ENCODE data around the gene DTD1.

Gene DTD1

DNA sequence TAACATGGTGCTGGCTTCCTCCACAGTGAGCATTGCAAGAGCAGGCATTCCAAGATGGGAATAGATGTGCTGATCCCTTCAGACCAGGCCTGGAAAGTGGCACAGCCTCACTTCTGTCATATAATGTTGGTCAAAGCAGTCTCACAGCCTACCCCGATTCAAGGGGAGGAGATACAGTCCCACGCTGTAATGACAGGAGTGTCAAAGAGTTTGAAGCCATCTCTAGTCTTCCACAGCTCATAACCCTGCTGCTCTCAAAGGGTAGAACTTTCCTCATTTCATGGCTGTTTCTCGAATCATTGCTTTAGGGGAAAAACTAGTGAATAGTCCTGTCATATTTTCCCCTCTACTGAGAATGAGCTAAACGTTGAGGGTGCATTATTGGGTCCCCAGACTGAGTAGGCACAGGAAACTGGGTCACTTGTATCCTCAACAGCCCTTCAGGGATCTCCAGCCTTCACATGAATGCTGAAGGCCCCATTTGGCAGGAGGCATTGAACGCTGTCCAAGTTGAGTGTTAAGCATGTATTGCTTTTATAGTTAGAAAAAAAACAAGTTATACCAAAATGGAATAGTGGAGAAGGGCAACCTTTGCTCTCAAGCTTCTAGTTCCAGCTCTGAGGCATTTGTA is 27.3 kb downstream of the DTD1 start:
- DNase-seq: no peak

DNA sequence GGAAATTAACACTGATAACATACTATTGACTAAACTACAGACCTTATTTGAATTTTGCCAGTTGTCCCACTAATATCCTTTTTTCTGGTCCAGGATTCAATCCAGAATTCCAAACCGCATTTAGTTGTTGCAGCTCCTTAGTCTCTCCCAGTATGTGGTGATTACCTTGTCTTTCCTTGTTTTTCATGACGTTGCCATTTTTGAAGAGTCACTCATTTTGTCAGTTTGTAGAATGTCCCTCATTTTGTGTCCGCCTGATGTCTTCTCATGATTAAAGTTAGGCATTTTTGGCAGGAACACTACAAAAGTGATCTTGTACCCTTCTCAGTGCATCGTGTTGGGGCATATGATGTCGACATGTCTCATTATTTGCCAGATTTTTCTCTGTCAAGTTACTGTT is 33.1 kb downstream of the DTD1 start:
- no peak for DNase-seq

DNA sequence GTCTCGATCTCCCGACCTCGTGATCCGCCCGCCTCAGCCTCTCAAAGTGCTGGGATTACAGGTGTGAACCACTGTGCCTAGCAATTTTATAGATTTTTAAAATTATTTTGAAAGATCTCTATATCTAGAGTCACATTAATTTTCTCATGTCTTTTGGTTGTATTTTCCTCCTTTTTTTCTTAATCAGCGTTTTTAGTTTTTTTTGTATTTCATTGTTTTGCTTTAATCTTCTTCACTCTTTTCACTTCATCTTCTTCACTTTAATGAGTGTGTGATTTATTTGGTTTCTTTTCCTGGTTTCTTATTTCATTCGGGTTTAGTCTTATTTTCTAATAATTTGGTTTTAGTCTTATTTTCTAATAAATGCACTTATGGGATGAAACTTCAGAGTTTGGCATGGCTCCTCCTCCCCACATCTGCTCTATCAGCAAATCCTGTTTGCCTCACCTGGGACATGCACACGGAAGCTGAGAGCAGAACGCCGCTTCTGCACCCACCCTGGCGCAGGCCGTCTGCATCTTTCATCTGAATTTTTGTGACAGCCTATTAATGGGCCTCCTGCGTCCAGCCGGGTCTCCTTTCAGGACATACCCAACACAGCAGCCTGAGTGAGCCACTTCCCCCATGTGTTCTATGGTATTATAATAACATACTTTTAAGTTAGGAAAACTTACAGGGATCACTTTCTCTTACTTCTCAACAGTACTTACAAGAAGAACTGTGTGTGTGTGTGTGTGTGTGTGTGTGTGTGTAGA is 35.5 kb downstream of the DTD1 start:
- no peak for DNase-seq

DNA sequence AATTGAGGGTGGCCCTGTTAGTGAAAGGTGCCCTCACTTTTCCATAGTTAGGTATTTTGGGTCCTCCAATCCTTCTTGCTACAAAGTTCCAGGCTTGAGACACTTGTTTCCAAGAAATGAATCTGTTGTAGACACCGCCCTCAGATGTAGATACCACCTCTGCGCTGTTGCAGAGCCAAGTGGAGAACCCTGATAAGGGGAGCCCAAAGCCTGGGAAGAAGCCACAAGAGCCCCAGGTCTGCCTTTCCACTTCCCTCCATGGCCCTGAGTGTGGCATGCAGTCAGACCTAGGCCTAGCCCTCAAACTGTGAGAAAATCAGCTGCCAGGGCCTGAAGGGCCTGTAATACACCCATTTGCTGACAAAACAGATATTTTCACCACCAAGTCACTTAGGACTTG is 37.1 kb downstream of the DTD1 start:
- DNase-seq: no peak

DNA sequence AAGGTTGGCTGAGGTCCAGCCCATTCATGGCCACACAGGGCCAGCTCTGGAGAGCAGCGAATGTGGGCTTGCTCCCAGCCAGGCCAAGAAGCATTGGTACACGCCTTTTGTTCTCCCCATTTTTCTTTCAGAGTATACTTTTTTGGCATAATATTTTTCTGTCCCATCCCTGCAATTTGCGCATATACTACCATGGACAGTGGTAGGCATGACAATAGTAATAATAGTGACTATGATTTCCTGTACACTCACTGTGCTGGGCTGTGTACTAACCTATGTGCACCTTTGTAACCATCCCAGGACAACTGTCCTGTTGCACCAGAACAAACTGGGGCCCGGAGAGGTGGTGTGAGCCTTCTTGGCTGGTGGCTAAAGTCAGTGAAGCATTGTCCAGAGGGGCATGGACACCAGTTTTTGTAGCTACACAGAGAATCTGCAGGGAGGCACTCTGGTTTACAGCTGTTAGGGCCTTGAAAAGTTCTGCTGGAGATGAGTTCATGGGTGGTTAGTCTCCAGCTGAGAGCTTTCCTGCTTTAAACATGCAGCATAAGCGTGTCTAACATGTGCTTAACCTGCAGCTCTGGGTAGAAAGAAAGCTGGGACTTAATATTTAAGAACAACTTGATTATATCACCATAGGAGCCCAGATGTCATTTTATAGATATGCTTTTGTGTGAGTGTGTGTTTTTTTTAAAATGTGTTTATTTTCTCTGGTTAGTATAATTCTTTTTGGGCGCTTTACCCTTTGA is 38.2 kb downstream of the DTD1 start:
- DNase-seq: no peak

DNA sequence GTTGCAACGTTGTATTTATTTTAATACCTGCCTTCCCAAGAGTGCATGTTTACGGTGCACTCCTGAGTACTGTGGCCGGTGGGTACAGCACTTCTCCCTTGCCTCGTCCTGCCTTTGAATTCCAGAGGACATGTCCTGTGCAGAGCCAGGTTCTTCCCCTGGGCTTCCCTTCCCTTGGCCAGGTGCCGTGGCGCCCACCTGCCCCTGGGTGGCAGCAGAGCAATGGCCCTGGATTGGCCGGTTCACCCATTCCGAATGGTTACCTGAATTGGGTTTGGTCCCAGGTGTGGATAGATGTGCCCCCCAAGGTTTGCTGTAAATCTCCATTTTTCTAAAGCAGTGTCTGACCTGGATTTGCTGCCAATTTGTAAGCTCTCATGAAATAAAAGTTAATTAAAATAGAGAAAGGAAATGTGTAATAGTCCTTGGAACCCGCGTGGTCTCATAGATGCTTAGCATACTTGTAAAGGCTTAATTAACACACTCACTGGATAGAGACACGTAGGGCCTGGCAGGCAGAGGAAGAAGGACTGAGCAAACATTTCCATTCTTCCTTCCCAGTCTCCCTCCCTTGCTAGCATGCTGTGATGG is 40.6 kb downstream of the DTD1 start:
- DNase-seq: no peak

DNA sequence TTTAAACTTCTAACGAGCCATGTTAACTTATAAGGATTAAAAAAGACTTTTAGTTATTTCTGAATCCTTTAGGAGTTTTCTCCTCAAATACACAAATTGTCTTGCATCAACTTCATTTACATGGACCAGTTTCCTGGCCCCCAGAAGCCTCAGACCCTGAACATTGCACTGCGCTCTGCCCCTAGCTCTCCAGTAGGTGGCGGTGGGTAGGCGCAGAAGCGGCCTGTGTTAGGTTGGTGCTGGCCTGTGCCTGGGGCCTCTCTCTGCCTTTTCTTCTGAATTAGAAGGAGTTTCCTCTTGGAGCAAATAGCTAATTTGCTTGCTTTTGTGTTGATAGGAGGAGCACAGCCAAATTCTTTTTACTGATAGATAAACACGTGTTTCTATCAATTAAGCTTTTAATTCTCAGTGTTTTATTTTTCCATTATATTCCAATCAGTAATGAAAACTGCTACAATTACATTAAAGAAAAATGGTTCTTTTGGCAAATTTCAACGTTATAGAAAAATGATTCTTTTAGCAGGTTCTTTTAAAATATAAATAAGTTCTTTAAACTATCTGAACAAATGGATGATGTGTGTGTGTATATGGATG is 44.4 kb downstream of the DTD1 start:
- no peak for DNase-seq

DNA sequence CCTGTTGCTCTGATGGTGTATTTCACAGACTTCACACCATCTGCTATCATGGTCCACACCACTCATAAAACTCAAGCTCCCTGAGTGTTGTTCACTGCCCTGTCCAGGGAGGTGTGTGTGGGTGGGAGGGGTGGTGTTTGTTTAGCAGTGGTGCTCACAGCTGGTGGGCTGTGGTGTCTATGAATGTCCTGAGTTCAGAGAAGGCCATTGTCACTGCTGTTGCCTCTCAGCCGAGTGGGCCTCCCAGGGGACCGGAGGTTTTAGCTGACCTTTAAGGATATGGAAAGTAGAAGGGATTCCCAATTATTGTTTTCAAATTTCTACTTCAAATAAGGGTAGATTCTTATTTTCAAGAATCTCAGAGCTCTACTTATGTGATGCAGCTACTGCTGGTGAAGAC is 45.6 kb downstream of the DTD1 start:
- no peak for DNase-seq

DNA sequence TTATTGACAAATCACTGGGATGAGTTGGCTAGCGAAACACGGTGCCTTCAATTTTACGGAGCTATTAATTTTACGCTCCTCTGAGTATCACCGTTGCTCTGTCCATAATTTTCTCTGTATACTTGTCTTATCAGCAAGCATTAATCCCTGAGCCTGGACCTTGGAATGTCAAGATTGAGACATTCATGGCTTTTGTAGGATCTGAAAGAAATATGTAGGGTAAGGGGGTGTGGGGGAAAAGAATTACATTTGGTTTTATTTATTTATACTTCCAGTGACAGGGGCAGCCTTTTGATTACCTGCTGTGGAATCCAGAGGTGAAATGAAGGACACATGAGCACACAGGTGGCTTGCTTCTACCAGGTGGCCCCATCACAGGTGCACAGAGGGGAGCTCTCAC is 46.6 kb downstream of the DTD1 start:
- no peak for DNase-seq

DNA sequence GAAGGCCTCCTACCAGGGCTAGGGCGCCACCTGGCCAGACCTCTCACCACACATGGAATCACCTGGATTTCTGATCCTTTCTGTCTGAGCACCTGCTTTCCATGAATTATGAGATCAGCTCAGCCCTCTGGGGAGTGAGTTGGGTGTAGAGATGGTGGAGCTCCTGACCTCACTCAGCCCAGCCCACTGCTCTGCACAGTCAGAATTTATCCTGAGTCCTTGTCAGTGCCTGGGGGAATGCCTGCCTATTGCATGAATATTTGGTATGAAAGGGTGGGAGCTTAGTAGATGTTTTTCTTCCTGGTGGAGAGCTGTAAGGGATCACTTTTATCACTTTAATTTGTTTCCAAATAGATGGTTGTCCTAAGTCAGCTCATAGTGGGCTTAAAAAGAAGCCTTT is 47.5 kb downstream of the DTD1 start:
- no peak for DNase-seq

DNA sequence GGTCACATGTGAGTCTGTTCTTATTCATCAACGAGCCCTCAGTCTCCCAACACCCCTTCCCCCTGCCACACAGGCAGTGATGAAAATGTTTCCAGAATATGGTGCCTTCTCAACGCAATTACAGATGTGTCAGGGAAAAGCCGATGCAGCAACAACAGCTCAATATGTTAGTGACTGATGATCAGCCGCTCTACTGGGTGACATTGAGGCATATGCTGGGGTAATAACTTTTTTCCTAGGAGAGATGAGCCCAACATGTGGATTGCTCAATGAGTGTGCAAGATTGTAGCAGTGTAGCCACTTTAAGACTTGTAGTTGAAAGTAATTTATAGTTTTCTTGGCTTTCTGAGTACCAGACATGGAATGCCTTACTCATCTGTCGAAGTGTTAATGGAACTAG is 49.4 kb downstream of the DTD1 start:
- DNase-seq: no peak

DNA sequence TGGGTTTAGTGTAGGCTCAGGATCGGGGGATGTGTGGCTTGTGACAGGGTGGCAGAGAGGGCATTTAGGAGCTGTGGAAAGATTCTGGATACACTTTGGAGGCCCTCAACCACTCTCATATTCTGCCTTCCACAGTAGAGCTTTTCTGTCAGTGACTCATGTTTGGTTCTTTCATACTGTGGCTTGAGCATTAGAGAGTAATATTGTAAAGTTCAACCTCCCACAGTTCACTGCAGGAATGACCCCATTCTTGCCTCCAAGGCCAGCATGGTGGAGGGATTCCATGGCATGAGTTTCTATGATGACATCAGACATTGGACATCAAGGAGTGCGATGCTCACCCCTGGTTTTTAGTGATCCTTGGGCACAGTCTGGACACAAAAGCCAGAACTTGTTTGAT is 50.9 kb downstream of the DTD1 start:
- no peak for DNase-seq

DNA sequence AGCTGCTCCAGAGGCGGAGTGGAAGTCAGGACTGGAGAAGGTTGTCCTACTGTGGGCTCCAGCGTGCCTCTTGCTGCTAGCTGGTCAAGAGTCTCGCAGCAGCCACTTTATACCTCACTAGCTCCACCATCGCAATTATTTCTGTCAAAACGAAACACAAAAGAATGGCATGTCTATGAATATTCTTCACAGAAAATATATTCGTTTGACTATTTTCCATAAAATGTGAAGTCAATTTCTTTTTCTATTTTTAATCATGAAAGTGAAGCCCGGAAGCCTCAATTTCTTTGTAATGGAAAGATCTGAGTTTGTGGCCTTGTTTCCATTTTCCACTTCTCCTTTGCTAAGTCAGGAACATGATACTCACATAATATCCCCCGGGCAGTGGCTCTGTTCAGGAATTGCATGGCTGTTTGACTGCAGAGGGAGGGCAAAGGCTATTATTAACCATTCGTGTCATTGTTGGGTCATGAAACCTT is 51.7 kb downstream of the DTD1 start:
- no peak for DNase-seq

DNA sequence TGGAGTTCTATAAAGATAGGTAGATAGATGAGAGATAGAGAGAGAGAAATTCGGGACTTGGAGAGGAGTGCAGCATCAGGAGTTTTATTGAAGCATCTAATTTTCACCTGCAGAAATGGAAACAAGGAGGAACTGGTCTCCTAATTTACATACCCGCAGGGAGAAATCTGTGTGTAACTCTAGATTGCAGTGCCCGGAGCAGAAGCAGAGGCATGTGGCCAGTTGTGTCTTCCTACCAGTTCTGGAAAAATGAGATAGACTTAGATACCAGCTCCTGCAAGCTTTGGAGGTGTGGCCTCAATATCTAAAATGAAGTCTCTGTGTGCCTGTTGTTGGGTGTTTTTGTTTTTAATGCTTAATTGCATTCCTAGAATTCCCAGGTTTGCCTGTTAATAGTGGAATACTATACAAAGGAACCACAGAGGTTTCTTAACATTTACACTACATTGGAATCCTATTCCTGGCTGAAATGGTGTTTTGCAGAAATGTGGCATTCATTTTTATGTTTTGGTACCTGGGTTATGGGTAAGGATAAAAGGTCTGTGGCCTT is 57.4 kb downstream of the DTD1 start:
- DNase-seq: no peak

DNA sequence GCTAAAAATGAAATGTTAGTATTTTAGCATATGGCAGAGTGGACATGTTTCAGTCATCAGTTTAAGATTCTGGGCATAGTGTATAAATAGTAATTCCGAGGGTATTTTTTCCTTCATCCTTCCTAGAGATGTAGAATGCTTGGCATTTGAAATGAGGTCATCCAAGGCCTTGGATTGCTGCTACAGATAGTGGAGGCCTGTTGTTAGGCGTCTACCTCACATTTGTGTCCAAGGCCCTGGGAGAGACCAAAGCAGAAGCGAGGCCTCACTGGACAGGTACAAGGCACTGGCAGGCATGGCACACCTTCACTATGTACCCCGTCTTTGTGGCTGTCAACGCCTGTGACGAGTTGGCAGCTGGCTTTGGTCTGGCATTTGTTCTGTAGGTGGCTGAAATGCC is 58.0 kb downstream of the DTD1 start:
- no peak for DNase-seq

DNA sequence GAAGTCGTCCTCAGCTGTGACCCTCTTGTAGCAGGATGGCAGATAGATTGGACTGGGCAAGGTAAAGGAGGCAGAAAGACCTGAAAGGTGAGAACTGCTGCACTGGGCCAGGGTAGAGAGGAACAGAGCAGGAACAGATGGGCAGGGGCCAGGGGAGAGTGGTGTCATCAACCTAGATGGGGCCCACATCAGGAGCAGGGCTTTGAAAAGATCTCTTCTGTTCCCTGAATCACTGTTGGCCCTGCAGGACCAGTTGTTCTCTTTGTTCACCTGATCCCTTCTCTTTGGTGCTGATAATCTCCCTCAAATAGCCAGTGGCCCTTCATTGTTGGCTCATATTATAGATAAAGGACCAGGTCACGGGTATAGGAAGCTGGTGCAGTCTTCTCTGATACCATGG is 59.9 kb downstream of the DTD1 start:
- no peak for DNase-seq

DNA sequence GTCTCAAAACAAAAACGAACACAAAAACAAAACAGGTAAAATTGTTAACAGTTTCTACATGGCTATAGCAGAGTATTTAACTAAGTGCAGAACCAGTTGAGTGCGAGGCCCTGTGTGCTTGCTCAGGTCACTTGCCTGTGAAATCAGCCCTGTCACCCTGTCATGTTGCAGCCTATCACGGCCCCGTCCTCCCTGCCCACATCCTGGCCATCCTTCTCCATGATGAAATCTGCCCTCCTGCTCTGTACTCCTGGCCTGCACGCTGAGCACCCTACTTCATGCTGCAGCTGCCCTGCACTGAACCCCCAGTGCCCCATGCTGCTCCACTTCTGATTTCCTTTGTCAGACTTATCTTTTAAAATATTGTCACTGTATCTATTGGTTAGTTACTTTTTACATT is 62.4 kb downstream of the DTD1 start:
- no peak for DNase-seq

DNA sequence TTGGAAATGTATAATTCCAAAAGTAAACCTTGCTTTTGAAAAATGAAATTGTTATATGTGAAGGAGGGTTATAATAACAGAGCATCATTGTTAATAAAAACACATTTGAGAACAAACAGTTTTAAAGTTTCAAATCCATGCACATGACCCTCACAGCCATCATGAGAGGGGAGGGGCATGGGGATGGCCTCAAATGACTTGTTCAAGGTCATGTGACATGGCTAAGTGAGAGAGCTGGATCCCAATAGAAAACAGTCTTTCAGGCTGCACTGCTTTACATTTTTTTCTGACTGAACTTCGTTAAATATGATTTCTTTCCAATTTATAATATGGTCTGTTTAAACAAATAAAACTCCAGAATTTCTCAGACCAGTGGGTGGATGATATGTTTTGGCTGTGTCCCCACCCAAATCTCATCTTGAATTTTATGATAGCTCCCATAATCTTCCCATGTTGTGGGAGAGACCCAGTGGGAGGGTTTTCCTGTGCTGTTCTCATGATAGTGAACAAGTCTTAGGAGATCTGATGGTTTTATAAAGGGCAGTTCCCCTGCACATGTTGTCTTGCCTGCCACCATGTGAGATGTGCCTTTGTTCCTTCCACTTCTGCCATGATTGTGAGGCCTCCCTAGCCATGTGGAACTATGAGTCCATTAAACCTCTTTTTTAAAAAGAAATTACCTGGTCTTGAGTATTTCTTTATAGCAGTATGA is 66.0 kb downstream of the DTD1 start:
- DNase-seq: no peak

DNA sequence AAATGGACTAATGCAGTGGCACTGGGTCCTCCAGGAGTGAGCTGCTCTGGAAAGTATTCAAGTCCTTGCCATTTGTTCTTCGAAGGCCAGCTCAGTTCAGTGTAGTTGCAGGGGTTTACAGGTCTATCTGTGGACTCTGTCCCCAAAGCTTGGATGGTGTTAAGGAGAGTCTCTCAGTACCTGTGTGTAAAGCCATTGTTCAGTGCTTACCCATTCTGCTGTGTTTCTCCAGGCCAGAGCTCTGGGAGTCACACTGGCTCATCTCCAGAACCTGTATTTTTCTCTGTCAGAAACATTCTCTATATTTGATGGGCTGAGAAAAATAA is 66.6 kb downstream of the DTD1 start:
- no peak for DNase-seq

DNA sequence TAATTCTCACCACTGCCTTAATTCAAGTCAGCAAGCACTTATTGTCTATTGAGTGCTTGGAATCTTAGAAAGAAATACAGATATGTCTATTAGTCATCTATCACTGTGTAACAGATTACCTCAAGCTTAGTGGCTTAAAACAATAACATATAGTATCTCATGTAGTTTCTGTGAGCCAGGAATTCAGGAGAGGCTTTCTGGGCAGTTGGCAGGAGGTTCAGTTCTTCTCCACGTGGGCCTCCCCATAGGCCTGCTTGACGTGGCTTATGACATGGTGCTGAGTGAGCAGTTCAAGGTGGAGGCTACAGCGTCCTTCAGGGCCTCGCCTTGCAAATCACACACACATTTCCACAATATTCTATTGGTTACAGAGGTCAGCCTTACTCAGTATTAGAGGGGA is 69.7 kb downstream of the DTD1 start:
- no peak for DNase-seq

DNA sequence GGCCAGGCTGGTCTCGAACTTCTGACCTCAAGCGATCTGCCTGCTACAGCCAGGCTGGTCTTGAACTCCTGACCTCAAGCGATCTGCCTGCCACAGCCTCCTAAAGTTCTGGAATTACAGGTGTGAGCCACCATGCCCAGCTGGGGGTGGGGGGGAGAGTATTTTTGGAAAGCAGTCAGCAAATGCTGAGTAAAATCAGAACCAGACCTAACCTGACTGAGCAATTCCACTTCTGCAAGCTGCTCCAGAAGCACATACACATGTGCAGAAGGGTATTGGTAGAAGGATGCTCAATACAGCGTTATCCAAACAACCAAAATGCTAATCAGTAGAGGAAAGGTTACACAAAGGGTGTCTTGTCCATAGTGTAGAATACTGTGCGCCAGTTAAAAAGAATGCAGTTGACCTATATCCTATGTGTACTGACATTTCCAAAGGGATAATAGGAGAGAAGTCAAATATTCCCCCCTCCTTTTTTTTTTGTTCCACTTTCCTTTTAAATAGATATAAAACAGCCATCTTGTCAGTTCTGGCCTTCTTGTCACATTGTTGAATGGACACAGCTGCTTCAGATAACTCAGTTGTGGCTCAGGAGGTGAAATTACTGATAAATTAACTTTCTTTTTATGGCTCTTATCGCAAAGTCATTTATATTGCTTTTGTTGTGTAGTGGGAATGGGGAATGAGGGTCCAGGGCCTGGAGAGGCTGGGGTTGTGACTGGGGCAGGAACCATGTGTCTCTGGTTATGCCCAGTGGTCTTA is 74.6 kb downstream of the DTD1 start:
- DNase-seq: no peak

DNA sequence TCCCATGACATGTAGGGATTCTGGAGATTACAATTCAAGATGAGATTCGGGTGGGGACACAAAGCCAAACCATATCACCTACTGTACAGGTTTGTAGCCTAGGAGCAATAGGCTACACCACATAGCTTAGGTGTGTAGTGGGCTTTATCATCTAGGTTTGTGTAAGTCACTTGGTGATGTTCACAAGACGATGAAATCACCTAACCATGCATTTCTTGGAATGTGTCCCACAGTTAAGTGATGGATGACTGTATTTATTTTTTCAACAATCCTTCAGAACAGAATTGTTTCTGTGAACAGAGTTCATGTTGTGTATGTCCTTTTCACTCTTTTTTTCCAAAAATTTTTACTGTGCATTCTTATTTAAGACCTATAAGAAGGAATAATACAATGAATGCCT is 76.1 kb downstream of the DTD1 start:
- no peak for DNase-seq

Data from activated gamma-delta T cell (primary cell).